IMR-90 (cell line): ENCODE data around the gene ZSCAN9. TPM values are rescaled to one million over a fixed set of nuclear protein-coding genes. Genes with fewer than 3 reads are reported as not detected.

Experiments used
- ATAC-seq: fragments of 200-7000 bp; cut with Tn5 transposase; 2 replicates; pipeline ENCODE4 v1.9.1; 2020; ENCODE audit warnings: low read depth, mild to moderate bottlenecking, moderate library complexity
- BruUV-seq: library from RNA; stranded (reverse); fragments of 400-500 nt; replicated peaks from 2 replicates; lab custom pipeline; 2021; lab: Mats Ljungman, UMichigan
- CTCF ChIA-PET: fragments of 300-600 bp; formaldehyde crosslinking; extraction: SDS; loops from one replicate; lab custom pipeline; 2021; ENCODE audit warnings: antibody characterized with exemption; lab: Yijun Ruan, JAX
- POLR2A ChIA-PET: fragments of 300-600 bp; sonication (Branson Sonifier 250); formaldehyde crosslinking; loops from one replicate; lab custom pipeline; 2022; ENCODE audit warnings: antibody characterized with exemption; ENCODE audit not compliant: unreplicated experiment; lab: Charles Lee
- DNase-seq: peaks from one replicate; pipeline ENCODE4 v3.0.0; 2013
- H2AFZ ChIP-seq: replicated peaks from 2 replicates; pipeline ENCODE3; 2013; ENCODE audit warnings: low read length, mild to moderate bottlenecking; ENCODE audit not compliant: poor library complexity
- H2AK5ac ChIP-seq: 2 replicates; pipeline ENCODE4 v1.6.1; 2013; ENCODE audit warnings: low read depth, low read length, inconsistent platforms
- H2AK9ac ChIP-seq: replicated peaks from 2 replicates; pipeline ENCODE3; 2013; ENCODE audit warnings: mild to moderate bottlenecking, low read depth, low read length, moderate library complexity; ENCODE audit not compliant: poor library complexity
- H2BK120ac ChIP-seq: 2 replicates; pipeline ENCODE4 v1.6.1; 2013; ENCODE audit warnings: low read depth, low read length, inconsistent platforms
- H2BK15ac ChIP-seq: 3 replicates; pipeline ENCODE4 v1.6.1; 2013; ENCODE audit warnings: low read depth, low read length, inconsistent platforms
- H2BK20ac ChIP-seq: 2 replicates; pipeline ENCODE4 v1.6.1; 2013; ENCODE audit warnings: low read depth, mild to moderate bottlenecking, inconsistent platforms, low read length, moderate library complexity
- H2BK5ac ChIP-seq: 2 replicates; pipeline ENCODE4 v1.6.1; 2013; ENCODE audit warnings: mild to moderate bottlenecking, low read depth, low read length, inconsistent platforms; ENCODE audit not compliant: poor library complexity, severe bottlenecking
- H3K14ac ChIP-seq: replicated peaks from 2 replicates; pipeline ENCODE4 v1.6.1; 2013; ENCODE audit warnings: low read depth, low read length, inconsistent platforms
- H3K18ac ChIP-seq: 2 replicates; pipeline ENCODE4 v1.6.1; 2013; ENCODE audit warnings: low read depth, low read length, control low read depth
- H3K23ac ChIP-seq: 2 replicates; pipeline ENCODE4 v1.6.1; 2013; ENCODE audit warnings: low read depth, low read length, inconsistent platforms
- H3K27ac ChIP-seq: 2 replicates; pipeline ENCODE4 v1.5.1; 2013; ENCODE audit warnings: mild to moderate bottlenecking, control low read depth, low read length; ENCODE audit not compliant: insufficient read depth
- H3K27me3 ChIP-seq: 2 replicates; pipeline ENCODE4 v1.6.1; 2013; ENCODE audit warnings: low read length; ENCODE audit not compliant: control insufficient read depth, insufficient read depth
- H3K36me3 ChIP-seq: 2 replicates; pipeline ENCODE4 v1.6.1; 2013; ENCODE audit warnings: low read length, mixed read lengths; ENCODE audit not compliant: control insufficient read depth, insufficient read depth
- H3K4ac ChIP-seq: 2 replicates; pipeline ENCODE4 v1.6.1; 2013; ENCODE audit warnings: low read depth, low read length, inconsistent platforms
- H3K4me1 ChIP-seq: 2 replicates; pipeline ENCODE4 v1.6.1; 2013; ENCODE audit warnings: low read length, mixed read lengths; ENCODE audit not compliant: control insufficient read depth, insufficient read depth
- H3K4me2 ChIP-seq: 2 replicates; pipeline ENCODE4 v1.6.1; 2013; ENCODE audit warnings: low read depth, mild to moderate bottlenecking, control low read depth, low read length, moderate library complexity
- H3K4me3 ChIP-seq: 2 replicates; pipeline ENCODE4 v1.5.1; 2013; ENCODE audit warnings: low read depth, mild to moderate bottlenecking, control low read depth, low read length, moderate library complexity; ENCODE audit not compliant: insufficient read depth
- H3K56ac ChIP-seq: 2 replicates; pipeline ENCODE4 v1.6.1; 2013; ENCODE audit warnings: low read length, inconsistent platforms; ENCODE audit not compliant: insufficient read depth; ENCODE audit errors: extremely low read depth
- H3K79me1 ChIP-seq, 2 experiments: 2 replicates each; pipeline ENCODE4 v1.6.1; 2013; ENCODE audit warnings: low read length in 2 of 2, inconsistent platforms in 1 of 2, low read depth in 1 of 2
- H3K9ac ChIP-seq: 2 replicates; pipeline ENCODE4 v1.6.1; 2013; ENCODE audit warnings: low read depth, low read length, control low read depth
- H3K9me1 ChIP-seq: 2 replicates; pipeline ENCODE4 v1.6.1; 2013; ENCODE audit warnings: low read length, inconsistent platforms; ENCODE audit not compliant: insufficient read depth
- H3K9me3 ChIP-seq: 2 replicates; pipeline ENCODE4 v1.6.1; 2013; ENCODE audit warnings: low read length; ENCODE audit not compliant: control insufficient read depth, insufficient read depth
- H4K20me1 ChIP-seq: 2 replicates; pipeline ENCODE4 v1.6.1; 2013; ENCODE audit warnings: low read length, inconsistent platforms; ENCODE audit not compliant: insufficient read depth
- H4K5ac ChIP-seq: 2 replicates; pipeline ENCODE4 v1.6.1; 2013; ENCODE audit warnings: mild to moderate bottlenecking, low read depth, low read length, control low read depth
- H4K8ac ChIP-seq, 2 experiments: 2 replicates each; pipeline ENCODE4 v1.6.1; 2013; ENCODE audit warnings: low read depth in 2 of 2, low read length in 2 of 2, control low read depth in 1 of 2, inconsistent platforms in 1 of 2
- H4K91ac ChIP-seq: 2 replicates; pipeline ENCODE4 v1.6.1; 2013; ENCODE audit warnings: low read depth, low read length, inconsistent platforms; ENCODE audit not compliant: insufficient read depth
- ELK1 ChIP-seq: fragments of 150-350 bp; IDR thresholded peaks from 2 replicates; pipeline ENCODE4 v1.6.1; 2016; ENCODE audit warnings: low read depth, mild to moderate bottlenecking, low read length, moderate library complexity, borderline replicate concordance
- FOS ChIP-seq: fragments of 150-350 bp; IDR thresholded peaks from 2 replicates; pipeline ENCODE4 v1.6.1; 2016; ENCODE audit warnings: low read depth, low read length
- NFE2L2 ChIP-seq: fragments of 150-350 bp; IDR thresholded peaks from 2 replicates; pipeline ENCODE4 v1.6.1; 2016; ENCODE audit warnings: low read depth, mild to moderate bottlenecking, low read length
- RFX5 ChIP-seq: IDR thresholded peaks from 2 replicates; pipeline ENCODE4 v1.8.0; 2012; ENCODE audit warnings: low read depth, mild to moderate bottlenecking, low read length, moderate library complexity
- WGBS, 2 experiments: methylation state at CpG; one replicate each; pipeline versions ENCODE4 v1.1.5 to v1.1.7; 2013; ENCODE audit warnings: missing lambda C conversion rate in 2 of 2; ENCODE audit not compliant: insufficient read length in 1 of 2; ENCODE audit errors: extremely low coverage in 2 of 2; 5-methylcytosine and 5-hydroxymethylcytosine counted together
- dilution Hi-C: fragments of 300-500 bp; cut with HindIII; formaldehyde crosslinking; loops from one replicate; pipeline ENCODE4 v1.14.3; 2018; ENCODE audit warnings: low sequenced_read_pairs; ENCODE audit not compliant: unreplicated experiment
- in situ Hi-C: fragments of 300-500 bp; cut with MboI; formaldehyde crosslinking; loops from 3 replicates; pipeline ENCODE4 v1.14.3; 2019; ENCODE audit warnings: low sequenced_read_pairs, inconsistent platforms, mixed read lengths
- intact Hi-C: fragments of 100-400 bp; cut with micrococcal nuclease; formaldehyde crosslinking; loops from 2 replicates; pipeline ENCODE4 v1.10.0; 2022
- polyA plus RNA-seq, 3 experiments: library from polyadenylated mRNA; depleted of rRNA; stranded (reverse); fragments of >200 nt; gene quantifications; 2 replicates each; pipeline ENCODE4 v1.2.3, GENCODE V29; 2012; ENCODE audit warnings: low replicate concordance in 1 of 3
- total RNA-seq: library from RNA; depleted of rRNA; stranded (reverse); fragments of >200 nt; gene quantifications from 2 replicates; pipeline ENCODE4 v1.2.3, GENCODE V29; 2012

ZSCAN9 gene
- total and polyA plus RNA-seq, 2 of the 4 experiments (the other 2 are of a cell fraction) = 13.7 to 17.7 TPM

GRCh38 chr6:28254121-28254519 lies 29.0 kb downstream of the ZSCAN9 start:
- no CpG with 5 or more reads among the region's 1 CpG for WGBS, 2 experiments
- DNase-seq = no peak
- H3K4me2 ChIP-seq = no peak overlapping the region
- no peak overlapping the region for H4K5ac ChIP-seq
- H3K36me3 ChIP-seq = no peaks in the 10 kb centered on the region
- H2AFZ ChIP-seq = no peak overlapping the region
- H3K4me3 ChIP-seq = no peak overlapping the region
- TF ChIP-seq NFE2L2 (no peak), FOS (no peak), ELK1 (no peak), RFX5 (no peak)
- no peak overlapping the region for H3K56ac ChIP-seq
- H2BK15ac ChIP-seq = no peak overlapping the region
- ATAC-seq = no peak
- CTCF ChIA-PET = no interaction called here
- H2BK20ac ChIP-seq = no peak overlapping the region
- in situ Hi-C loops = no loop called here
- peaks cover 7 to 24% of the 10 kb centered on the region in 2 experiments for H3K79me1 ChIP-seq
- H3K9me3 ChIP-seq = peaks cover 3% of the 10 kb centered on the region
- no peak overlapping the region for H3K14ac ChIP-seq
- no peak overlapping the region for H3K9ac ChIP-seq
- peaks cover 7% of the 10 kb centered on the region for H3K4me1 ChIP-seq
- dilution Hi-C loops = no loop called here
- H3K18ac ChIP-seq = no peak overlapping the region
- no peak overlapping the region for H3K23ac ChIP-seq
- intact Hi-C loops = loop anchor here (5.0 kb wide), 1 partner anchor 103 kb away; no protein-coding TSS in a partner anchor
- no peak overlapping the region for H4K8ac ChIP-seq
- H2AK5ac ChIP-seq = no peak overlapping the region
- no peak overlapping the region for H4K91ac ChIP-seq
- no TSS peak for BruUV-seq
- no peak overlapping the region for H3K27ac ChIP-seq
- POLR2A ChIA-PET = no interaction called here
- no peak overlapping the region for H3K4ac ChIP-seq
- no peak overlapping the region for H2BK120ac ChIP-seq
- no peak overlapping the region for H2AK9ac ChIP-seq
- H2BK5ac ChIP-seq = no peak overlapping the region
- H4K20me1 ChIP-seq = no peaks in the 10 kb centered on the region
- H3K27me3 ChIP-seq = no peaks in the 10 kb centered on the region
- 0 out of 2 replicates have a peak, but pooled peaks cover 3% of the 10 kb centered on the region for H3K9me1 ChIP-seq
